ENCODE data around the gene OVAAL.

The OVAAL gene

DNA sequence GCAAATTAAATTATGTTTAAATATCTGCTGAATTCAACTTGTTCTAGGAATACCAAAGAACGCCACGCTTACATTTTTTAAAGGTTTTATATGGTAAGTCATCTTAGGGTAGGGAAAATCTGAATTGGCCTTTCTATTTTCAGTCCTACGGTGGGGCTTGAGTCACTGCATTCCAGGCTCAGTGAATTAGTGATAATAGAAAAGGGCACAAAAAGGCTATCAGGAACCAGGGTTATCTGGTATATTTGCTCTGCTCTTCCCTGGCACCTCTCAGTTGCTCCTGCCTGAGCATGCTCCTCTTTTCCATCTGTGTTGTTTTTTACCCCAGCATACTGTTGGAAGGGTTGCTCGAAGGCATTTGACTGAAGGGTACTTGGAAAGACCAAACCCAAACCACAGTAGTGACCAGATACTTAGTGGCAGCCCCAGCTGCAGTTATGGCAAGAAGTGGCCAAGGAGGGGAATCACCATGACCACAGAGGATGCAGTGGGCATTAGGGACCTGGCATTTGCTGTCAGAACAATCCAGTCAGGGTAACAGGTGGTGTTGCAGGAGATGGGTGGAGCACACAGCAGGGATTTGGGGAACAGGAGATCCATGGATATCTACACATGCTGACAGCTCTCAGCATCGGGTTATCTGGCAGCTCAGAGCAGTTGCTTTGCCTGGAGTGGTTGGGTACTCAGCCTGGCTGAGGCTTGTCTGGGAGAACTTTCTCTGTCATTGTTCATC, 2.3 kb downstream of the OVAAL start:
- TF ChIP-seq CTCF (IDR thresholded peaks at IDR 0.05), result no peak

DNA sequence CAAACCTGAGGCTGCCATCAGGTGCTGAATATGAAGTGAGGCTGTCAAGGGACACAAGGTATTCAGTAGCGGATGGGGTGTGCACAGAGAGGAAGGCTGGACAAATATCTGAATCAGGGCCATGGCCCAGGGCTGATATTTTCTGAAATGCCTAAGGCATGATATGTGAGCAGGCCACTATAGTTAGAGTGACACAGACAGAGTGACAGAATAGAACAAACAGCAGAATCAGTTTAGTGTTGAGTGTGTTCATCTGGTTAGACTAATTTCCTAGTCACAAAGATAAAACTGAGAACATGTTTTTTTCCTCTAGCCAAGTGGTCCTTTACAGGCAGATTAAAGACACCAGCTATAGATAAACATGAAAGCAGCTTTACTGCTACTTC, 3.9 kb downstream of the OVAAL start:
- no peak for TF ChIP-seq CTCF (IDR thresholded peaks at IDR 0.05)

- TF ChIP-seq CTCF (IDR thresholded peaks at IDR 0.05), result no peak
These were observed 4.5 kb downstream of the OVAAL start for GRCh38 chr1:180563026-180563827.

DNA sequence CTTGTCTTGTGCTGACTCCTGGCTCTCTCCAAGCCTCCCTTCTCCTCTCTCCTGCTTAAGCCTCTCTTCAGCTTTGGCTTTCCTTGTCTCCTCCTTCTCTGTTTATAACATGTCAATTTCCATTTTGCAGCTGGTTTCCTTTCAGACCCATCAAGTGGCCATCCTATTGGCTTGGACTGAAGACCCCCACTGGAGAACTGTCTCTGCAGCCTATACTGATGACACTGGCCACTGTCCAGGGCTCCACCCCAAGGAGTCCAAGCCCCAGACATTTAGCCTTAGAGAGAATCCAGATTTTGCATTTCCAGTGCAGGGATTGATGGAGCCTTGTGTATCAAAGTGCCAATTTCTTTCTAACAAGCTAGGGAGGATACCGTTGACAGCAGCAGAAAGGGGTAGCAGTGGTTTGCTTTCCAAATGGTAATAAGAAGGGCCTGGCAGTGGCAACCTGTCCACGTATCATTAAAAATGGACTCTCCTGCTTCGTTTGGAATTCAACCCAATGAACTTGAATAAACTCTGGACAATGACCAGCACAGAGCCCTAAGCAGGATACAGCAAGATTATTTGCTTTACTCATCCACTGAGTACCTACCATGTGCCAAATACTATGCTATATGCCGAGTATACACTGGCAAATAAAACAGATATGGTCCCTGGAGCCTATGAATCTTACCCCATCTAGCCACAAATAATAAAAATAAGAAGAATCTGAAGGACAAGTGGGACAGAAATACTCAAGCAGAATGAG, 6.5 kb downstream of the OVAAL start:
- no peak for TF ChIP-seq CTCF (IDR thresholded peaks at IDR 0.05)

- TF ChIP-seq CTCF (IDR thresholded peaks at IDR 0.05), result no peak
These were observed 7.3 kb downstream of the OVAAL start for GRCh38 chr1:180566026-180566425.

DNA sequence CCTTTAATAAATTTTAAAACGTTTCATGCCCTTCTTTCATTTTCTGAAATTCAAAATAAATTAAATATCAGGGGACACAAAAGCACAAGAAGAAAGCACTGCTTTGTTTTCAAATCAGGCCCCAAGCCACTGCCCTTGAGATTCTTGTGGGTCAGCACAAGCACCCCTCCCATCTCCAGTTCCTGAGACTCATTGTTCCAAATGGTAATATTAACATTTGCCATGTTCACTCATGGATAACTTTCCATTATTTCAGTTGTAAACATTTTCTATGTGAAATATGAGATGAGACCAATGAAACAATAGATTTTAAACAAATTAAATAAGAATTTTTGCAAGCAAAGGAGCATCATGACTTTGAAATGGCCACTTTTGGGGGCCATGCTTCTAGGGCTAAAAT, 7.7 kb downstream of the OVAAL start:
- TF ChIP-seq CTCF (IDR thresholded peaks at IDR 0.05), result no peak

DNA sequence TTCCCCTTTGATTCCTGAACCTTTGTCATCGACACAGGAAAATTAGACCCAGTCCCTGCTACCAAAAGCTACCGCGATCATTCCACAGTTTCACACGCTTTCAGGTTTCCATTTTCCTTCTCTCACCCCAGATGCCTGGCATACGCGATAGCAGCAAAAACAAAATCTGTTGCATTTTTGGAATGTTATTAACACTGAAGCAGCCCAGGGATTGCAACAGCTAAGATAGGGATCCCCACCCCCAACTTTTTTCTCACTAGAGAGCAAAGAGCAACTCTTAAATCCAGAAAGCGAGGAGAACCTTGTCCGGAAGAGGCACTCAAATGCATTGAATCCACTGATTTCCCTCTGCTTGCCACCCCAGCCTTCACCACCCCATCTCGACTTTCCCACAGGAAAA, 8.9 kb downstream of the OVAAL start:
- no peak for TF ChIP-seq CTCF (IDR thresholded peaks at IDR 0.05)

All from LNCAP (cell line).